Fibroblast of skin of right biceps (primary cell): Measurements from ENCODE around the gene BANF2.

Experiments
- DNase-seq: peaks from one replicate; pipeline ENCODE4 v3.0.0-alpha.2; 2013

BANF2 gene

DNA sequence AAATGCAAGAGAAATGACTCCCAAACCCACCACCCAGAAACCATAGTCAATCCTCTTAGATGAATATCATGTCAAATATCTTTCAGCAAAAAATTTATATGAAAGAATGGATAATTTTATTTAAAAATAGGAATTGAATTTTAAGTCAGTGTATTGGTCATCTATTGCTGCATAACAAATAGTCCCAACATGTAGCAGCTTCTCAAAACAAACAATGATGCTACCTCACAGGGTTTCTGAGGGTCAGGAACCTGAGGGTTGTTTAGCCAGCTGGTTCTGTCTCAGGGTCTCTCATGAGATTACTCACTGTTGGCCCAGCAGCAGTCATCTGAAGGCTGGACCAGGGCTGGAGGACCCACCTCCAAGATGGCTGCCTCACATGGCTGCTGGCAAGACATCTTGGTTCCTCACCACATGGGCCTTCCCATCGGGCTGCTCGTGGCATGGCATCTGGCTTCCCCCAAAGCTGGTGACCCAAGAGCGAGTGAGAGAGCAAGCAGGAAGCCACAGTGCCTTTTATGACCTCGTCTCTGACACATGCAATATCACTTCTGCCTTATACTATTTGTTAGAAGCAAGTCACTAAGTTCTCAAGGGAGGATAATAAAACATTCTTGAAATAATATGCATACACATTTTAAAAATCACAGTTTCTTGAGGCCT, 36.3 kb downstream of the BANF2 start:
- peak; percentile 21 for DNase-seq

- no peak for DNase-seq
These were observed 38.4 kb downstream of the BANF2 start for GRCh38 chr20:17738154-17738553.

DNA sequence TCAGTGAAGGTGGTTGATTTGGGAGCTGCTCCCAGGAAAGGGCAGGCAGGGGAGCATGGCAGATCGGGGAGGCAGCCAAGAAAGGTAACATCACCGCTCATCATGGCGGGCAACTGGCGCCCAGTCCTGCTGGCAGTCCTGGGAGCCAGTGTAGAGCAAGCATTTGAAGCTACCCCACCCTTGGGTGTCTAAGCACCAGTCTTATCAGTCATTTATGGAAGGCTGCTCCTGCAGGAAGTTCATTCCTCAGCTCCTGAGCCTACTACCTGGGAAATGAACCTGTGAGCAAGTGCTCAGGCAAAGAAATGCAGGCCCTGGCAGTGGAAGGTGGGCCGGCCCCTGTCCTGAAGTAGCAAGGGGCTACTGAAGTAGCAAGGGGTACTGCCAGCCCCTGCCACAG, 41.5 kb downstream of the BANF2 start:
- DNase-seq = no peak

DNA sequence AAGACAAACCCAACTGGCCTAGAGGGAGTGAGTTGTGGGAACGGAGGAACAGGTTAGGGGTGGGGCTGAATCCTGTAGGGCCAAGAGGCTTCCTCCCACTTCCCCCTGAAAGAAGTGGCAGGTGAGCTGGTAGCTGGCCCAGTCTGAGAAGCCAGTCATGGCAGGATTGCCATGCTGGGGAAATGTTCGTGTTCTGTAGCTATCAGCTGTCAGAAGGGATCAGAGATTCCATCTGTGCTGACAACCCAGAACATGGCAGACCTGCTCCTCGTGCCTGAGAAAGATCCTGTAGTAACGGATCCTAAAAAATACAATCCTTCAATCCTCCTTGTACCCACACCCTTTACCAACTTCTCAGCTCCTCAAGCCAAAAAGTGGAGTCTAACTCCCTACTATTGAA, 43.0 kb downstream of the BANF2 start:
- no peak for DNase-seq

DNA sequence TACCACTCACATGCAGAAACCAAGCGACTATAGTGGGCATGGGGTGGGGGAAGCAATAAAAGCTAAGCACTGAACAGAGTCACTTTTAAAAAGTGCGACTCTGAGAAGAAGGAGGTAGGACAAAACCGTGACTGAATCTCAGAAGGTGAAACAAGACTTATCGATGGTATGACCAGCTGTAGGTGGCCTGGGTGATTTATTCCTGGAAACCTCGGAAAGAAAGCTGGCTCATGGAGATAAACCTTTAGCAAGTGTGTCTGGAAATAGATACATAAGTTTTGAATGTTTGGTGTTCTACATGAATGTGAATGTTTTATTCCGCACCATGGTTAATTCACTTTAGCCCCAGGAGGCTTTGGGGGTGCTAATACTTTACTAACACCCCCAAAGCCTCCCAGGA, 43.9 kb downstream of the BANF2 start:
- no peak for DNase-seq

GRCh38 chr20:17747431-17747846, 47.7 kb downstream of the BANF2 start:
- DNase-seq = peak; percentile 83

DNA sequence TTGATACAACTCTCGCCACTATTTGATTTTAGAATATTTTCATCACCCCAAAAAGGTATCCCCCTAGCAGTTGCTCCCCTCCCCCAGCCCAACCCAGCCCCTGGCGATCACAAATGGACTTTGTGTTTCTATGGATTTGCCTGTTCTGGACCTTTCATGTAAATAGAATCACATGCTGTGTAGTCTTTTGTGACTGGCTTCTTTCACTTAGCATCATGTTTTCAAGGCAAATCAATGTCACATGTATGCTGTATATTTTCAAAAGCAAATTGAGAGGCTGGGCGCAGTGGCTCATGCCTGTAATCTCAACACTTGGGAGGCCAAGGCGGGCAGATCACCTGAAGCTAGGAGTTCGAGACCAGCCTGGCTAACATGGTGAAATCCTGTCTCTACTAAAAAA, 48.5 kb downstream of the BANF2 start:
- no peak for DNase-seq

DNA sequence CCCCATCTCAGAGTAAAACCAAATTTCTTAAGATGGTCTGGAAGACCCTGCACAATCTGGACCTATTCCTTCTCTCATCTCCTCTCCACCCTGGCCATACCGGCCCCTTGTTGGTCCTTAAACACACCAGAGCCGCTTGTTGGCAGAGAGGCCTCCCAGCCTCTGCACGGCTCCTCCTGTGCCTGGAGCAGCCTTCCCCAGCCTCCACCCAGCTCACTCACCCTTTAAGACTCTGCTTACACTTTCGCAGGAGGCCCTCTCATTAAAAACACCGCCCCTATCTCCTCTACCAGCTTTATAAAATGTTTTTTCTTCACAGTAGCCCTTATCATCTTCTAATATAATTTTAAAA, 49.8 kb downstream of the BANF2 start:
- DNase-seq = no peak

DNA sequence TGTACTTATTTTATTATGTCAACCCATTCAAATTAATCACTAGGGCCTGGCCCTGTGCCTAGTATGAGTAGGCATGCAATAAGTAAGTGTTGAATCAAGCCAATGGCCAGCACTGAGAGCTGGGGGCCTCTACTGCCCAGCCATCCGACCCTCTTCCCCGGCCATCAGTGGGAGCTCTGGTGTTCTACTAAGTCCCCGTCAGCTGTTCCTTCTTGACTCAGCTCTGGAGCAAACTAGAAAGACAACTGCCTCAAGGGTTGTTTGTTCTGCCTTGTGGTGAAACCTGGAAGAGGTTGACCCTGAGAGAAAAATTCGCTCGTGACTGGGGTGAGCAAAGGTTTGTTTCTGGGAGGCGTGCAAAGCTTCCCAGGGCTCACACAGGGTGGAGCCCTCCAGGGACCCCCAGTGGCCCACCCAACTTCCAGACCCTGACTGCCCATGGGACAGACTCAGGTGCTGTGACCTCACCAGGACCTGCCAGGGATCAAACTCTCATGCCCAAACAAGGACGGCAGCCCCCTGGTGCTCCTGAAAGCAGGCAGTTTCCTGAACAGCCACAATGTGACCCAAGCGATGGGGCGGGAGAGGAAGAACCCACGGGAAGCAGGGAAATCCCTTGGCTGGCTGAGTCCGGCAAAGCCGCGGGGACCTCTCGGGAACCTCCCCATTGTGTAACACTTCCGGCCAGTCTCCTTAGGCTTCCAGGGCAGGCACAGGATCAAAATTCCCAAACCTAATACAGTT, 50.4 kb downstream of the BANF2 start:
- peak; percentile 34 for DNase-seq

DNA sequence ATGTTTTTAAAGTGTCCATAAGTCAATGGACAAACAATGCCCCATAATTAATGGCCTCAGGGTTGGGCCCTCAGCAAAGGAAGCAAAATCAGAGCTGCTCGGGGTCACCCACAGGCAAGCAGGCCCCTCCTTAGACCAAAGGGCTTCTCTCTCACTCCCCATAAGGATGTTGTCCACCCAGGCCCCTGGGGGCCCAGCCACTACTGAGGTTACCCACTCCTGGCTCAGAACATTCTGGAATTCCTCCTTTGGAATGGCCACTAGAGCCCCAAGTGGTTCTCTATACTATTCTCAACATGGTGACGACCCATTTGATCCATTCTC, 50.9 kb downstream of the BANF2 start:
- no peak for DNase-seq

DNA sequence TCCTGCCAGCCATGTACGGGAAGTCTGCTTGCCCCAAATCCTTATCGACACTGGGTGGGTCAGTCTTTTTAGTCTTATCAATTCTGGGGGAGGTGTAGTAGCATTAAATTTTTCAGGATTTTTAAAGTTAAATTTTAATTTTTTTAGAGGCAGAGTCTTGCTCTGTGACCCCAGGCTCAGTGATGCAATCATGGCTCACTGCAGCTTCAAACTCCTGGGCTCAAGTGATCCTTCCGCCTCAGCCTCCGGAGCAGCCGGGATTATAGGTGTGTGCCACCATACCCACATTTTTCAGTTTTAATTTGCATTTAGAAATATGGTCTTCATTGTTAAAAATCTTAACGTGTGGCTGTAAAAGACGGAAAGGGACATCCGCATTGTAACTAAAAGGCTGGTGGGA, 51.9 kb downstream of the BANF2 start:
- DNase-seq = no peak

DNA sequence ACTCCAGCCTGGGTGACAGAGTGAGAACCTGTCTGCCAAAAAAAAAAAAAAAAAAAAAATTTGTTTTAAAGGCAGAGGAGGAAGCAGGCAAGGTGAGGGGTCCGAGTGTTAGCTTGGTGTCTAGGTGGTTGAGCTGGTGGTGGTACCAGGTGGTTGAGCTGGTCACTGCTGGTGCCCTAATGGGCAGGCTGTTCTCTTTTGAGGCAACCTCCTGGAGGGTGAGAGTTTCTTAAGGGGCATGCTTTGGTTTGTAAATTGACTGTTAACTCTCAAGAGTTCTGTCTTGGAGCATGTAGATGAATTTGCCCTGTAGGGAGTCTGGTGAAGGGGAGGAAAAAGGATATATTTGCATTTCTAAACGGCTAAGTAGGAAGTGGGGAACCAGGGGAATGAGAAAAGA, 52.7 kb downstream of the BANF2 start:
- no peak for DNase-seq

DNA sequence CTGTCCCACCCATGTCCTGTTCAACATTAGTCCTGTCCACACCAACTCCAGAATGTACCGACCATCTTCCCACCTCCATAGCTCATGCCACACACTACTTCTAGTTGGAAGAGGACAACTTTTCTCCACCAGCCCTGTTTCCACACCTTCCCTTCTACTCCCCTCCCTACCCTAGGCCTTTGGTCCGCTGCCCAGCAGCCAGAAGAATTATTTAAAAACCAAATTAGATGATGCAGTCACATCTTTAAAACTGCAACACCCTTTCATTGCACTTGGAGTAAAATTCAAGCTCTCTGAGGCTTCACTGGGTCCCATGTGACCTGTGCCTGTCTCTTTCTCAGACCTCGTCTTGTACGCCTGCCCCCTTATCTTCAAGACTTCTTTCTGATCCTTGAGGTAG, 53.8 kb downstream of the BANF2 start:
- no peak for DNase-seq

DNA sequence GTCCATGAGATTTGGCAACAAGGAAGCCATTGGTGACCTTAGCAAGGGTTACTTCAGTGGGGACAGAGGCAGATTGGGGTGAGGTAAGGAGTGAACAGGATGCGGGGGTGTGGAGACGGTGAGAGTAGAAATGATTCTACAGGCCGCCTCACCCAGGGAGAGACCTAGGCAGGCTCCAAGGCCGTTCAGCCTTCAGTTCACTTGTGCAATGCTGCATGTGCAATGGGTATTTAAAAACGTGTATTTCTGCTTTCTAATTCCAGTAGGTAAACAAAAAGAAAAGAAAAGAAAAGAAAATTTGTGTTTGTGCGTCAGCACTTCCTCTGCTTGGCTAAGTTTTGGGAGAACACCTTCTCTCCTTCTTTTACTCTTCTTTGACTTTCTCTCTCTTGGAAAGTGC, 56.8 kb downstream of the BANF2 start:
- DNase-seq = no peak

DNA sequence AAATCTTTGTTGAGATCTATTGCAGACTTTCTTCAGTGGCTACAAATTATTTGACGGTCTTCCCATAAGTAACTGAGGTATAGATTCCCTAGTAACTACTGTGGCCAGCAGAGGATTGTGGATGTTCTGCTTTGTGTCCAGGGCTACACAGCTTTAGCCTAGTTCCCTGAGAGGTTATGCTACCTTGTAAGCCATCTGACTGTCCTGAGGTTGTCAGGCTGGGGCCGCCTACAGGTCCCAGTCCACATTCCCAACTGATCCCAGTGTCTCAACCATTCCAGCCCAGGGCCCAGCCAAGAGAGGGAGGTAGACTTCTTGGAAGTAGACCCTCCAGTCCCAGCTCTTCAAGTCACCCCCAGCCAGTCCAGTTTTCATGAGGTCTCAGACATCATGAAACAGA, 57.7 kb downstream of the BANF2 start:
- DNase-seq = no peak

DNA sequence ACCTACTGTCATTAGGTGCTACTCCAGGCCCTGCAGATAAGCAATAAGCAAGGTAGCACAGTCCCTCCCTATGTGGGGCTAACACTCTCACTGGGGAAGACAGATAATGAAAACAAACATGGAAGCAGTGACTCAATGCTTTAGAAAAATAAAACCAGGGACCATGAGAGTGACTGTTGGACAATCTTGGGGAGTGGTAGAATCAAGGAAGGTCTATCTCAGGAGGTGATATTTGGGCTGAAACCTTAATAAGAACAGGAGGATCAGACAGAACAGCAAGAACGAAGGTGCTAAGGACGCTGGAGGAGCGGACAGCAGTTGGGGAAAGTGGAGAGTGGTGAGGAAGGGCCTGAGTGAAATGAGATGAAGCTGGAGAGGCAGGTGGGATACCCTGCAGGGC, 58.2 kb downstream of the BANF2 start:
- no peak for DNase-seq

- DNase-seq = no peak
These were observed 58.7 kb downstream of the BANF2 start for GRCh38 chr20:17758512-17758911.

DNA sequence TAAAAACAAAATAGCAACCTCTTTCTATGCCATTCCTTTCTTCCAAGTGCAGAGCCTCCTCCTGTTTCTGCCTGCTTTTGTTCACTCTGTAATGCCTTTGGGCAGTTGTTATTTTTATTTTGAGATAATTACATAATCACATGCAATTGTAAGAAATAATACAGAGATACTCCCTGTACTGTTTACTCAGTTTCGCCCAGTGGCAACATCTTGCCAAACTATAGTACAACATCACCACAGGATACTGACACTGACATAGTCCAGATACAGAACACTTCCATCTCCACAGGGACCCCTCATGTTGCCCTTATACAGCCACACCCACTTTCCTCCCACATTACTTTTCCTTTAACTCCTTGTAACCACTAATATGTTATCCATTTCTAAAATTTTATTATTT, 59.7 kb downstream of the BANF2 start:
- DNase-seq = no peak

DNA sequence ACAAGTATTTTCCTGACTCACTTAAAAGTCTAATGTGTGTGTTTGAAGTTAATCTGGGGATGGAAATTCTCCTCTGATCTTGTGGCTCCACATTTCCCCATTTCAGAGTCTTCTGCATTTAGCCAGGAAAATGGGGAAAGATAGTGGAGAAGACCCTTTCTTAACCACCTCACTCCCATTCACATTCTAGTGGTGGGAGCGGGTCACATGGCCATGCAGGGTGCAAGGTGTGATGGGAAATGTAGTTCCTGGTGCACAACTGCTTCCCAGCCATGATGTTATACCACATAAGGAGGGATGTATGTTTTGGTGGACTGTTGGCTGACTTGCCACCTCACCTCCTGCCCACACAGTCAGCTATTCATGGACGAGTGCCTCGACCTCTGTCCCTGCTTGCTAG, 61.8 kb downstream of the BANF2 start:
- no peak for DNase-seq

- DNase-seq = no peak
These were observed 62.6 kb downstream of the BANF2 start for GRCh38 chr20:17762243-17762872.

DNA sequence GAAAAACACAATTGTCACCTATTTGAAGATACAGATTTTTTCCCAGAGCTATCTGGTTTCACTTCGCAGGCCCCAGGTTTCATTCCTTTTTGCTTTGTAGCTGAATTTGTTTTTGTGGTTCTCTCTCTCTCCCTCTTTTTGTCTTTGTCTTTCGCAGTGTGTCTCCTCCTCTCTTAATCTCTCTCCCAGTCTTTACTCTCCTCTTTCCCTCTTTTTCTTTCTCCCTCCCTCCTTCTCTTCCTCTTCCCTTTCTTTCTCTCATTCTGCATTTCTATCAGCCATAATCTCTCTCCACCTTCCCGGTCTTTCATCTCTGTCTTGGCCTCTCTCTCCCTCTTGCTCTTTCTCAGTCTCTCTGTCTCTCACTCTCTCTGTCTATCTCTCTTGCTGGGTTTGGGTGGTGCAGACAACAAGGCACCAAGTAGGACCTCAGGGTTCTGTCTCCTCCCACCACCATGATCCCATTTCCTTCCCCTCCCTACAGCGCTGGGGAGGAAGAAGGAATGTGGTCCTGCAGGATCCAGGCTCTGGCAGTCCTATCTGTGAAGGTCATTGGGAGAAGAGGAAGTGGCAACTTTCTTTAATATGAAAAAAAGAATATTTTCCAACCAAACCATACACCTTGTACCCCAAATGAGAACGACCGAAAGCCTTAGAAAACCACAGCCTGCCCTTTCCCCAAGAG, 63.2 kb downstream of the BANF2 start:
- no peak for DNase-seq

GRCh38 chr20:17765017-17765416, 65.3 kb downstream of the BANF2 start:
- no peak for DNase-seq

DNA sequence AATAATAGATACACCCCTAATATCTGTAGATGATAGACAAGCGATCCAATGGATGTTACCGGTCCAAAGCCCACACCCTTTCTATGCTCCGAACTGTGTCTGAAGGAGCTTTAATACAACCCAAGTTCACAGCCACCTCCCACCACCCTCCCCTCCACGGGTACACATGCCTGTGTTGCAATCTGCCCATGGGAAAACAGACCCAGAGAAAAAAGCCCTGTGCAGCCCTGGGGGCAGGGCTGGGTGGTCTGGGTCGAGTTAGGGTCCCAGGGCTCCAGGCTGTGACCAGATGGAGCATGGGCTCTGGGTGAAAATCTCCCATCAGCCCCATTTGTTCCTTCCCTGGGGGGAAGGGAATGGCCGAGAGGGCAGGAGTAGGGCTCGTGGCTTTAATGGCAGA, 65.8 kb downstream of the BANF2 start:
- DNase-seq = no peak

- no peak for DNase-seq
These were observed 66.5 kb downstream of the BANF2 start for GRCh38 chr20:17766226-17766625.
